NB4 (cell line): ENCODE data around the gene DGKD.

Experiments used
- CTCF ChIP-seq: IDR thresholded peaks from one replicate; pipeline ENCODE4 v1.5.1; 2012; ENCODE audit warnings: low read depth, low read length
- MYC ChIP-seq: IDR thresholded peaks from 2 replicates; pipeline ENCODE4 v1.6.1; 2011; ENCODE audit warnings: low read depth, low read length
- POLR2A ChIP-seq: IDR thresholded peaks from 2 replicates; pipeline ENCODE4 v1.6.1; 2011; ENCODE audit warnings: mild to moderate bottlenecking; ENCODE audit not compliant: insufficient read length; ENCODE audit errors: extremely low read depth

- TF ChIP-seq MYC = no peak
- no peak for TF ChIP-seq CTCF
- no peak for TF ChIP-seq POLR2A
Observed at GRCh38 chr2:233379441-233379840, 25.1 kb downstream of the DGKD start.
